ENCODE measurements around the gene PCNX1. TPM values are rescaled to one million over a fixed set of nuclear protein-coding genes. Genes with fewer than 3 reads are reported as not detected.

PCNX1 gene
- total RNA-seq, 5 donors from 2014 or later (not counting 1 experiment from before 2014, with no cell fraction given) = 80.8 to 140 (median 86.3) TPM

DNA sequence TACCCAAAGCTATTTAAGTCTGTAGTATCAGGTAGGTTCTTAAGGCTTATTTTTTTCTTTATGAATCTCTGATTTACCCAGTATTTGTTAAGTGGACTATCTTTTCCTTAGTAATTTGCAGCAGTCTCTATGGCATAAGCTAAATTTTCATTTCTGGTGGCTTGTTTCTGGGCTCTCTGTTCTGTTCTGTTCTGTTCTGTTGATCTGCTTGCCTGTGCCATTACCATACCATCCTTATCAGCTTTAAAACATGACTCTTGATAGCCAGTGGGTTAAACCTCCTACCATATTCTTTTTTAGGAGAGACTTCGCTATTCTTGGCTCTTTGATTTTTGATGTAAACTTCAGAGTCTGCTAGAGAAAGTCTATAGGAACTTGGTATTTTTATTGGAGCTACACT, 46.8 kb downstream of the PCNX1 start:
- no CpG with 5 or more reads among the region's 1 CpG for WGBS (ENCODE audit: insufficient coverage)
- Mint-ChIP-seq H3K4me3 (no peak overlapping the region), H3K4me1 (peaks cover 41 to 48% (median 48%) of the 10 kb centered on the region in 3 donors), H3K27me3 (no peaks in the 10 kb centered on the region), H3K27ac (peak overlapping the region; percentile 1 to 62), H3K9me3 (no peaks in the 10 kb centered on the region), H3K36me3 (peaks cover 32% of the 10 kb centered on the region)
- POLR2A ChIA-PET = interaction anchor here in 1 of 2 donors (0.6 to 0.7 kb wide), 3 partner anchors 9 to 321 kb away, joined by 3 to 6 read pairs (median 6); no protein-coding TSS in a partner anchor
- H3K27ac ChIP-seq (ENCODE audit: low read length) = no peak overlapping the region
- ATAC-seq (replicated peaks in 1 of 4) = no peak
- peaks cover 0 to 10% of the 10 kb centered on the region in 2 experiments for H3K4me1 ChIP-seq (ENCODE audit: control insufficient read depth in 1 of 2, extremely low read depth in 1 of 2, insufficient read depth in 2 of 2, low read length in 2 of 2)
- DNase-seq = no peak
- no peaks in the 10 kb centered on the region for H3K9me3 ChIP-seq
- no peaks in the 10 kb centered on the region for H3K27me3 ChIP-seq (replicated peaks in 1 of 2; ENCODE audit: control insufficient read depth in 2 of 2, extremely low read depth in 1 of 2, insufficient read depth in 2 of 2, low read length in 1 of 2)
- CTCF ChIA-PET = interaction anchor here (0.9 to 7.8 kb wide), 9 partner anchors 13 to 136 kb away, joined by 3 to 129 read pairs (median 10); partner anchors contain the start of gene PCNX1 (in 2 of the 2)
- H3K4me3 ChIP-seq (ENCODE audit: control insufficient read depth in 1 of 2, extremely low read depth in 1 of 2, low read length in 1 of 2) = no peak overlapping the region
- H3K36me3 ChIP-seq (ENCODE audit: control insufficient read depth in 2 of 2, extremely low read depth in 1 of 2, insufficient read depth in 1 of 2, low read length in 1 of 2) = peaks cover 0 to 10% of the 10 kb centered on the region in 2 donors

DNA sequence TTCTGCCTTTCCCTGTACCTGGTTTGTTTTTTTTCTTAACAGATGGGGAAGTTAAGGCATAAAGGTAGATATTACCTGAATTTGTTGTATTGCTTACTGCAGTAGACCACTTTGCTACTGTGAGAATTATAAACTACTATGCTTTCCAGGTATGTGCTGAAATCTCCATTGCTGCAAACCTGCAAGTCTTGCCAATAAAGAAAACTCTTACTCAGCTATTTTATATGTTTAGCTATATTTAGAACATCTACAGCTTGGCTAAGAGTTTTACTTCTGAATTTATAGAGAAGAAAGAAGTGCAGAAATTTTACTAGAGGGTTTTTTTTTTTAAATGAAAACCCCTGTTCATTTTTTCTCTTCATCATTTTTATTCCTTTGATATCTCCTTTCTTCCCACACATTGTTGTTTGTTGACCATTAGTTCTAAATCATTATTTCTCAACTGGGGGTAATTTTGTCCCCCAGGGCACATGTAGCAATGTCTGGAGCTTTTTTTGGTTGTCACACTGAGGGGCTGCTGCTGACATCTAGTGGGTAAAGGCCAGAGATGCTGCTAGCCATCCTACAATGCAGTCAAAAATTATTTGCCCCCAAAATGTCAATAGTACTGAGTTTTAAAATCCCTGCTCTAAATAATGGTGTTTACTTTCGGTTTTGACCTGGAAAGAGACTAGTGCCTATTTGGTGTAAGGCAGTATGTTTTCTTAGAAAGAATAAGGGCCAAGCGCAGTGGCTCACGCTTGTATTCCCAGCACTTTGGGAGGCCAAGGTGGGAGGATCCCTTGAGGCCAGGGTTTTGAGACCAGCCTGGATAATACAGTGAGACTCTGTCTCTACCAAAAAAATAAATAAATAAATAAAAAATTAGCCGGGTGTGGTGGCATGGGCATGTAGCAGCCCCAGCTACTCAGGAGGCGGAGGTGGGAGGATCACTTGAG, 48.6 kb downstream of the PCNX1 start:
- Histone ChIP-seq H3K36me3 (ENCODE audit: control insufficient read depth in 2 of 2, extremely low read depth in 1 of 2, insufficient read depth in 1 of 2, low read length in 1 of 2) (peaks cover 0 to 8% of the 10 kb centered on the region in 2 donors), H3K27me3 (replicated peaks in 1 of 2; ENCODE audit: control insufficient read depth in 2 of 2, extremely low read depth in 1 of 2, insufficient read depth in 2 of 2, low read length in 1 of 2) (no peaks in the 10 kb centered on the region), H3K4me3 (ENCODE audit: control insufficient read depth in 1 of 2, extremely low read depth in 1 of 2, low read length in 1 of 2) (no peak overlapping the region), H3K9me3 (no peaks in the 10 kb centered on the region), H3K4me1 (ENCODE audit: control insufficient read depth in 1 of 2, extremely low read depth in 1 of 2, insufficient read depth in 2 of 2, low read length in 2 of 2) (peaks cover 0 to 10% of the 10 kb centered on the region in 2 experiments), H3K27ac (ENCODE audit: low read length) (no peak overlapping the region)
- Mint-ChIP-seq H3K27ac (peak overlapping the region; percentile 54 to 74), H3K27me3 (no peaks in the 10 kb centered on the region), H3K9me3 (no peaks in the 10 kb centered on the region), H3K4me1 (peaks cover 41 to 47% (median 44%) of the 10 kb centered on the region in 3 donors), H3K4me3 (no peak overlapping the region), H3K36me3 (peaks cover 29% of the 10 kb centered on the region)
- ChIA-PET POLR2A (interaction anchor here (0.5 to 0.7 kb wide), 2 partner anchors 27 to 31 kb away, joined by 3 read pairs; no protein-coding TSS in a partner anchor), CTCF (interaction anchor here (0.7 to 7.8 kb wide), 18 partner anchors 12 to 420 kb away, joined by 3 to 129 read pairs (median 4); partner anchors contain the start of genes PCNX1 (in 2 of the 2) and MAP3K9 (in 1 of the 2))
- ATAC-seq (replicated peaks in 1 of 4) (peak; percentile 72 to 94 (median 79)), DNase-seq (peak; percentile 18 to 76 (median 45))
- WGBS (ENCODE audit: insufficient coverage) = no CpG with 5 or more reads among the region's 5 CpGs

DNA sequence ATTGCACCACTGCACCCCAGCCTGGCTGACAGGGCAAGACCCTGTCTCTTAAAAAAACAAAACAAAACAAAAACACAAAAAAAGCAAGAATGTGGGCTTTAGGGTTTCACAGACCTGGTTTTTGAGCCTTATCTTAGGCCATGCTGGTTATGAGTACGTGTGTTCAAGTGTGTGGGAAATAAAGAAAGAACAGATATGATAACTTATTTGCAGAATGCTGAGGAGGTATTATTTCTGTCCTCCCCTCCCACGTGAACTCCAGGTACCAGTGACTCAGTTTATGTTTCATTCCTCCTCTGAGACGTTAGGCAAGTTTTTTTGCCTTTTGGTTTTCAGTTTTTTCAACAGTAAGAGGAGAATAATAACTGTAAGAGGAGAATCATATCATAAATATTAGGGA, 49.3 kb downstream of the PCNX1 start:
- no peak overlapping the region for H3K4me3 ChIP-seq (ENCODE audit: control insufficient read depth in 1 of 2, extremely low read depth in 1 of 2, low read length in 1 of 2)
- DNase-seq (no peak), ATAC-seq (replicated peaks in 1 of 4) (no peak)
- no peak overlapping the region for H3K27ac ChIP-seq (ENCODE audit: low read length)
- H3K4me1 Mint-ChIP-seq = peaks cover 44 to 50% (median 50%) of the 10 kb centered on the region in 3 donors
- H3K36me3 ChIP-seq (ENCODE audit: control insufficient read depth in 2 of 2, extremely low read depth in 1 of 2, insufficient read depth in 1 of 2, low read length in 1 of 2) = peaks cover 0 to 5% of the 10 kb centered on the region in 2 donors
- H3K27me3 Mint-ChIP-seq = no peaks in the 10 kb centered on the region
- H3K27me3 ChIP-seq (replicated peaks in 1 of 2; ENCODE audit: control insufficient read depth in 2 of 2, extremely low read depth in 1 of 2, insufficient read depth in 2 of 2, low read length in 1 of 2) = no peaks in the 10 kb centered on the region
- no peak overlapping the region for H3K27ac Mint-ChIP-seq
- POLR2A ChIA-PET = no interaction called here
- no peaks in the 10 kb centered on the region for H3K9me3 Mint-ChIP-seq
- H3K9me3 ChIP-seq = no peaks in the 10 kb centered on the region
- no CpG with 5 or more reads among the region's 3 CpGs for WGBS (ENCODE audit: insufficient coverage)
- CTCF ChIA-PET = interaction anchor here (0.6 to 7.8 kb wide), 14 partner anchors 15 to 140 kb away, joined by 3 to 129 read pairs (median 4); partner anchors contain the start of gene PCNX1 (in 2 of the 2)
- H3K4me1 ChIP-seq (ENCODE audit: control insufficient read depth in 1 of 2, extremely low read depth in 1 of 2, insufficient read depth in 2 of 2, low read length in 2 of 2) = peaks cover 0 to 10% of the 10 kb centered on the region in 2 experiments
- peaks cover 27% of the 10 kb centered on the region for H3K36me3 Mint-ChIP-seq
- H3K4me3 Mint-ChIP-seq = no peak overlapping the region

DNA sequence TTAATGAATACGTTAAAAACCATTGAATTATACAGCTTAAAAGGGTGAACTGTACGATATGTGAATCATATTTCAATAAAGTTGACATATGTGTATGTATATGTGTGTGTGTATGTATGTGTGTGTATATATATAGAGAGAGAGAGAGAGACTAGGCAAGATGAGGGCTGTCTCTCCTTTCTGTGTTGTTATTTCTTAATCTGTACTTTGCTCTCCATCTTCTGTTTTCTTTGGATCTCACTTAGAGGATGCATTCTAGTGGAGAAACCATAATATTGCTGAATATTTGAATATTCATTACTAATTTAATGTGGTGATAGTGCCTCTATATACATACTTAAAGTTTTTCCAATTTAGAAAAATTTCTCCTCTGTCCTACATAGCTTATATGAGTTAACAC, 50.5 kb downstream of the PCNX1 start:
- H3K4me3 ChIP-seq (ENCODE audit: control insufficient read depth in 1 of 2, extremely low read depth in 1 of 2, low read length in 1 of 2) = no peak overlapping the region
- H3K4me1 Mint-ChIP-seq = peaks cover 49 to 54% (median 51%) of the 10 kb centered on the region in 3 donors
- H3K27ac Mint-ChIP-seq = no peak overlapping the region
- no peak for DNase-seq
- H3K4me1 ChIP-seq (ENCODE audit: control insufficient read depth in 1 of 2, extremely low read depth in 1 of 2, insufficient read depth in 2 of 2, low read length in 2 of 2) = peaks cover 0 to 10% of the 10 kb centered on the region in 2 experiments
- H3K9me3 Mint-ChIP-seq = no peaks in the 10 kb centered on the region
- CTCF ChIA-PET = interaction anchor here in 1 of 2 donors (0.5 to 7.8 kb wide), 8 partner anchors 11 to 140 kb away, joined by 3 to 129 read pairs (median 4); partner anchors contain the start of gene PCNX1
- ATAC-seq (replicated peaks in 1 of 4) = no peak
- no peak overlapping the region for H3K27ac ChIP-seq (ENCODE audit: low read length)
- H3K36me3 ChIP-seq (ENCODE audit: control insufficient read depth in 2 of 2, extremely low read depth in 1 of 2, insufficient read depth in 1 of 2, low read length in 1 of 2) = peaks cover 0 to 10% of the 10 kb centered on the region in 2 donors
- no peaks in the 10 kb centered on the region for H3K9me3 ChIP-seq
- H3K27me3 Mint-ChIP-seq = no peaks in the 10 kb centered on the region
- H3K36me3 Mint-ChIP-seq = peaks cover 29% of the 10 kb centered on the region
- POLR2A ChIA-PET = interaction anchor here (0.6 to 0.8 kb wide), 2 partner anchors 40 to 127 kb away, joined by 3 to 4 read pairs; no protein-coding TSS in a partner anchor
- WGBS (ENCODE audit: insufficient coverage) = 100% methylated on average over 1 of the region's 2 CpGs
- H3K27me3 ChIP-seq (replicated peaks in 1 of 2; ENCODE audit: control insufficient read depth in 2 of 2, extremely low read depth in 1 of 2, insufficient read depth in 2 of 2, low read length in 1 of 2) = no peaks in the 10 kb centered on the region
- H3K4me3 Mint-ChIP-seq = no peak overlapping the region

DNA sequence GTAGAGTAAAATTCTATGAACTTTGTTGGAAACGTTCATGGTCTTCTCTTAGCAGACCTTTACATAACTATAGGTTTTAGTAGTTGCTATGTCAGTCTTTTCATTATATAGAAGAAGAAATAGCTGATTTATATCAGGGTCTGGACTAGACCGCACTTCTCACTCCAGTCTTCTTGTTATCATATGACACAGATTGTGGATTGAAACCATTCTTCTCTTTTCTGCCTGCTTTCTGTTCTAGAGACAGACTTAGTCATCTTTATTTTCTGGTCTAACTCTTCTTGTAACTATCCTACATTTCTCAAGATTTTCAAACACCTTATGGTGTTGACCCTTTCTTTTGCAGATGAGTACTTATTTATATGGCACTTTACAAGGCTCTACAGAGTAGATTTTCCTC, 55.7 kb downstream of the PCNX1 start:
- Histone ChIP-seq H3K27ac (ENCODE audit: low read length) (no peak overlapping the region), H3K36me3 (ENCODE audit: control insufficient read depth in 2 of 2, extremely low read depth in 1 of 2, insufficient read depth in 1 of 2, low read length in 1 of 2) (peaks cover 4 to 22% of the 10 kb centered on the region in 2 donors), H3K27me3 (replicated peaks in 1 of 2; ENCODE audit: control insufficient read depth in 2 of 2, extremely low read depth in 1 of 2, insufficient read depth in 2 of 2, low read length in 1 of 2) (no peaks in the 10 kb centered on the region), H3K9me3 (no peaks in the 10 kb centered on the region), H3K4me1 (ENCODE audit: control insufficient read depth in 1 of 2, extremely low read depth in 1 of 2, insufficient read depth in 2 of 2, low read length in 2 of 2) (peaks cover 0 to 6% of the 10 kb centered on the region in 2 experiments), H3K4me3 (ENCODE audit: control insufficient read depth in 1 of 2, extremely low read depth in 1 of 2, low read length in 1 of 2) (no peak overlapping the region)
- H3K9me3 Mint-ChIP-seq = no peaks in the 10 kb centered on the region
- CTCF ChIA-PET = interaction anchor here in 1 of 2 donors (1.5 kb wide), 1 partner anchor 56 kb away, joined by 3 read pairs; the partner anchor contains the start of gene PCNX1
- no CpG with 5 or more reads among the region's 2 CpGs for WGBS (ENCODE audit: insufficient coverage)
- peak overlapping the region in 1 of 2 donors; percentile 52 for H3K27ac Mint-ChIP-seq
- ATAC-seq (replicated peaks in 1 of 4) (no peak), DNase-seq (no peak)
- POLR2A ChIA-PET = interaction anchor here (0.6 kb wide), 2 partner anchors 9 to 15 kb away, joined by 3 to 4 read pairs; no protein-coding TSS in a partner anchor
- H3K36me3 Mint-ChIP-seq = peaks cover 40% of the 10 kb centered on the region
- H3K4me3 Mint-ChIP-seq = no peak overlapping the region
- no peaks in the 10 kb centered on the region for H3K27me3 Mint-ChIP-seq
- peaks cover 59 to 64% (median 63%) of the 10 kb centered on the region in 3 donors for H3K4me1 Mint-ChIP-seq

DNA sequence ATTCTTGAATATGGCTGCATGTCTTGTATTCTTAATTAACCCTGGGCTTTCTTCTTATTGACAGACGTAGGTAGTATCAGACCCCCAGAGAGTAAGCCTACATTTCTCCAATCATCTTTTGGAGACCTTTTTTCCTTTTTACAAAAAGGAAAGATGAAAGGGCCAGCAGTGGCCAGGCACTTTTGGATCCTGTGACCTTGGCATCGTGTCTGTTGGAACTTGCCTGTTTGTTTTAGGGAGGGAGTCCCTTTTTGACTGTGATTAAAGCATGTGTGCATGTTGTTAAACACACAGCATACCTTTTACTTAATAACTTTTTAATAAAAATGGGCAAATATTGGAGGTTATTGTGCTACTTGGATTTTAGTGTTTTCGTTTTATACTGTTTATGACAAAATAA, 57.2 kb downstream of the PCNX1 start:
- no peak overlapping the region for H3K4me3 Mint-ChIP-seq
- H3K36me3 Mint-ChIP-seq = peaks cover 47% of the 10 kb centered on the region
- H3K36me3 ChIP-seq (ENCODE audit: control insufficient read depth in 2 of 2, extremely low read depth in 1 of 2, insufficient read depth in 1 of 2, low read length in 1 of 2) = peaks cover 7 to 28% of the 10 kb centered on the region in 2 donors
- POLR2A ChIA-PET = no interaction called here
- no peak for DNase-seq
- H3K27me3 Mint-ChIP-seq = no peaks in the 10 kb centered on the region
- no peak for ATAC-seq (replicated peaks in 1 of 4)
- no peak overlapping the region for H3K4me3 ChIP-seq (ENCODE audit: control insufficient read depth in 1 of 2, extremely low read depth in 1 of 2, low read length in 1 of 2)
- H3K27me3 ChIP-seq (replicated peaks in 1 of 2; ENCODE audit: control insufficient read depth in 2 of 2, extremely low read depth in 1 of 2, insufficient read depth in 2 of 2, low read length in 1 of 2) = no peaks in the 10 kb centered on the region
- H3K27ac Mint-ChIP-seq = peak overlapping the region in 1 of 2 donors; percentile 23
- peaks cover 72 to 74% (median 72%) of the 10 kb centered on the region in 3 donors for H3K4me1 Mint-ChIP-seq
- no peak overlapping the region for H3K27ac ChIP-seq (ENCODE audit: low read length)
- CTCF ChIA-PET = interaction anchor here in 1 of 2 donors (0.6 kb wide), 1 partner anchor 79 kb away, joined by 3 read pairs; no protein-coding TSS in a partner anchor
- peaks cover 0 to 6% of the 10 kb centered on the region in 2 experiments for H3K4me1 ChIP-seq (ENCODE audit: control insufficient read depth in 1 of 2, extremely low read depth in 1 of 2, insufficient read depth in 2 of 2, low read length in 2 of 2)
- no CpG with 5 or more reads among the region's 3 CpGs for WGBS (ENCODE audit: insufficient coverage)
- H3K9me3 ChIP-seq = no peaks in the 10 kb centered on the region
- no peaks in the 10 kb centered on the region for H3K9me3 Mint-ChIP-seq
